Osteoblast (primary cell): ENCODE data around the gene AEN. TPM values are rescaled to one million over a fixed set of nuclear protein-coding genes. Genes with fewer than 3 reads are reported as not detected.

Experiments
- DNase-seq: peaks from one replicate; pipeline ENCODE4 v3.0.0; 2011; ENCODE audit warnings: low spot score, mixed read lengths; ENCODE audit not compliant: insufficient read length; ENCODE audit errors: missing footprints
- H2AFZ ChIP-seq: 2 replicates; pipeline ENCODE4 v1.6.0; 2011; ENCODE audit warnings: mild to moderate bottlenecking, low read length
- H3K27ac ChIP-seq: 2 replicates; pipeline ENCODE4 v1.5.1; 2011; ENCODE audit warnings: mild to moderate bottlenecking, low read depth, low read length, moderate library complexity
- H3K27me3 ChIP-seq: 2 replicates; pipeline ENCODE4 v1.6.0; 2012; ENCODE audit warnings: mild to moderate bottlenecking, control low read depth, inconsistent platforms, low read length, moderate library complexity; ENCODE audit not compliant: insufficient read depth
- H3K36me3 ChIP-seq: 2 replicates; pipeline ENCODE4 v1.5.1; 2011; ENCODE audit warnings: mild to moderate bottlenecking, low read length, control low read depth, moderate library complexity; ENCODE audit not compliant: insufficient read depth
- H3K4me1 ChIP-seq: 2 replicates; pipeline ENCODE4 v1.5.1; 2011; ENCODE audit warnings: mild to moderate bottlenecking, low read length, control low read depth, moderate library complexity; ENCODE audit not compliant: insufficient read depth
- H3K4me2 ChIP-seq: 2 replicates; pipeline ENCODE4 v1.6.0; 2011; ENCODE audit warnings: mild to moderate bottlenecking, low read length; ENCODE audit not compliant: insufficient read depth
- H3K4me3 ChIP-seq: fragments of 200-600 bp; sonication (generic); 3 replicates; pipeline ENCODE4 v1.5.1; 2012; ENCODE audit warnings: mild to moderate bottlenecking, low read length, inconsistent platforms; ENCODE audit not compliant: insufficient read depth
- H3K79me2 ChIP-seq: 2 replicates; pipeline ENCODE4 v1.6.0; 2012; ENCODE audit warnings: mild to moderate bottlenecking, low read length, control low read depth, inconsistent platforms; ENCODE audit not compliant: insufficient read depth
- H3K9me3 ChIP-seq: 2 replicates; pipeline ENCODE4 v1.5.1; 2011; ENCODE audit warnings: low read depth, low read length, control low read depth
- H4K20me1 ChIP-seq: 2 replicates; pipeline ENCODE4 v1.6.0; 2012; ENCODE audit warnings: mild to moderate bottlenecking, low read length, control low read depth; ENCODE audit not compliant: insufficient read depth
- CTCF ChIP-seq: IDR thresholded peaks from 2 replicates; pipeline ENCODE4 v1.5.1; 2011; ENCODE audit warnings: mild to moderate bottlenecking, low read depth, low read length, moderate library complexity; ENCODE audit errors: extremely low read depth
- total RNA-seq: library from RNA; depleted of rRNA; stranded (reverse); fragments of >200 nt; gene quantifications from 2 replicates; pipeline ENCODE4 v1.2.3, GENCODE V29; 2012

AEN gene
- total RNA-seq, 1 donor: 46.3 TPM

DNA sequence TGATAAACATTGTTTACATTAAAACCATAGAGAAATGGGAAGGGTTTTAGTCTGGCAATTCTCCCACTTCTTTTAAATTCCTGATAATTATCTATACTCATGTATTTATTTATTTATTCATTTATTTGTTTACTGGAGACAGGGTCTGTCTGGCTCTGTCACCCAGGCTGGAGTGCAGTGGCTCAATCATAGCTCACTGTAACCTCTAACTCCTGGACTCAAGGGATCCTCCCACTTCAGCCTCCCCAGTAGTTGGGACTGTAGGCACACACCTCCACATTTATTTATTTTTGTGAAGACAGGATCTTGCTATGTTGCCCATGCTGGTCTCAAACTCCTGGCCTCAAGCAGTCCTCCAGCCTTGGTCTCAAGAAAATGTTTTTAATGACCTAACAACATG lies 2.5 kb upstream of the AEN start:
- Histone ChIP-seq H3K79me2 (peaks cover 29% of the 10 kb centered on the region), H3K4me3 (no peak overlapping the region), H3K27ac (no peak overlapping the region), H3K4me2 (no peak overlapping the region), H4K20me1 (peaks cover 15% of the 10 kb centered on the region), H2AFZ (no peak overlapping the region), H3K4me1 (peaks cover 20% of the 10 kb centered on the region), H3K9me3 (no peaks in the 10 kb centered on the region), H3K36me3 (peaks cover 3% of the 10 kb centered on the region), H3K27me3 (no peaks in the 10 kb centered on the region)
- TF ChIP-seq CTCF: no peak
- no peak for DNase-seq

DNA sequence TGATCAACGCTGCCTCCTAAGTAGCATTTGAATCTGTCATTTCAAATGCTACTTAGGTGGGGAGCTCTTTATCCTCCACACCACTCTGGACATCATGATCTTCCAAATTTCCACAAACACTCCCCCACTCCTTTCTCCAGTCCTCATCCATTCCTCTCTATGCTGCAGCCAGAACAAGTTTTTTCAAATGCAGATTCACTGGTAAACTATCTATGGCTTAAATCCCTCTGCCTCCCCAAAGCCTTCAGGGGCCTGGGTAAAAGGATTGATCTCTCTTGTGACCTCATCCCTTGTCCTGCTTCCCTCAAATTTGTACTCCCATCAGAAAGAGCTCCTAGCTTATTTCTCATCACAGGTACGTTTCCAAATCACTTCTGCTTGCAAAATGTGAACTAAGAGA lies 1.3 kb upstream of the AEN start:
- Histone ChIP-seq H3K4me2 (no peak overlapping the region), H3K4me1 (peaks cover 31% of the 10 kb centered on the region), H3K27me3 (no peaks in the 10 kb centered on the region), H3K4me3 (no peak overlapping the region), H3K36me3 (peaks cover 8% of the 10 kb centered on the region), H4K20me1 (peaks cover 24% of the 10 kb centered on the region), H2AFZ (no peak overlapping the region), H3K27ac (no peak overlapping the region), H3K9me3 (no peaks in the 10 kb centered on the region), H3K79me2 (peaks cover 41% of the 10 kb centered on the region)
- peak; percentile 55 for DNase-seq
- TF ChIP-seq CTCF: no peak

- Histone ChIP-seq H3K79me2 (peaks cover 63% of the 10 kb centered on the region), H2AFZ (no peak overlapping the region), H3K36me3 (peaks cover 27% of the 10 kb centered on the region), H3K27ac (peak overlapping the region; percentile 99), H3K4me2 (peak overlapping the region; percentile 100), H3K4me1 (peaks cover 33% of the 10 kb centered on the region), H3K27me3 (no peaks in the 10 kb centered on the region), H4K20me1 (peaks cover 45% of the 10 kb centered on the region), H3K4me3 (peak overlapping the region; percentile 94), H3K9me3 (no peaks in the 10 kb centered on the region)
- TF ChIP-seq CTCF: no peak
- peak; percentile 84 for DNase-seq
These were observed 857 bp downstream of the AEN start for GRCh38 chr15:88621789-88622604.

DNA sequence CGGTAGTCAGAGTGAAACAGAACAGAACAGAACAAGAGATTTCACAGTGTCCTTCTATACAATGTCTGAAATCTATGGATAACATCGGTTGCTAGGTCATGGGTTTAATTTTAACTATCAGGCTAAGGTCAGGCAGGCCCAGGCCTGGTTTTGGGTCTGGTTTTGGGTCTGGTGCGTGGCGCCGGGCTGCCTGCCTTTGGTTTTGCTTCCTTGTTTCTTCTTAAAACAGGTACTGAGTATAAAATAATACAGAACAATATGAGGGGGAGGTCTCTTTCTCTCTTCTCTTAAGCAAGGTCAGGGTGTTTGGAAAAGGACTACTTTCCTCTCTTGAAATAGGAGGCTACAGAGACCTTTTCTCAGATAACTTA lies 1.4 kb downstream of the AEN start:
- peak overlapping the region; percentile 100 for H3K4me2 ChIP-seq
- H3K27ac ChIP-seq: peak overlapping the region; percentile 99
- peaks cover 69% of the 10 kb centered on the region for H3K79me2 ChIP-seq
- H3K27me3 ChIP-seq: no peaks in the 10 kb centered on the region
- no peak overlapping the region for H2AFZ ChIP-seq
- no peak for TF ChIP-seq CTCF
- peaks cover 50% of the 10 kb centered on the region for H4K20me1 ChIP-seq
- H3K36me3 ChIP-seq: peaks cover 33% of the 10 kb centered on the region
- H3K9me3 ChIP-seq: no peaks in the 10 kb centered on the region
- DNase-seq: no peak
- peaks cover 33% of the 10 kb centered on the region for H3K4me1 ChIP-seq
- H3K4me3 ChIP-seq: peak overlapping the region; percentile 94
